ENCODE results near the gene UBXN11.

Gene UBXN11

DNA sequence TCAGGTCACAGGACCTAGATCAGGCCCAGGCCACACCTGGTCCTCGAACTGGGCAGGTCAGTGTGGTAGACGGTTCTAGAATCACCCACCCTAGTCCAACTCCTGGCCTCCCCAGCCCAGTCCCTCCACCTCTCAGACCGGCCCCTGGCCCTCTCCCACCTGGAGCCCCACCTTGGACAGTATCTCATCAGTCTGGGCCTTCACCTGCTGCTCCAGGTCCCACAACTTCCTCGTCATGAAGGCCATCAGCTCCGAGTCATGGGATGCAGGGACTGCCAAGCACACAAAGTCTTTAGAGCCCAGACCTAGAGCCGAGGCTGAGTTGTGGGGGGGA, 8.7 kb downstream of the UBXN11 start:
- TF ChIP-seq GATA3 (IDR thresholded peaks at IDR 0.05; ENCODE audit: low read depth, low read length) (no peak), GATA2 (IDR thresholded peaks at IDR 0.05; ENCODE audit: low read depth, low read length) (no peak)

DNA sequence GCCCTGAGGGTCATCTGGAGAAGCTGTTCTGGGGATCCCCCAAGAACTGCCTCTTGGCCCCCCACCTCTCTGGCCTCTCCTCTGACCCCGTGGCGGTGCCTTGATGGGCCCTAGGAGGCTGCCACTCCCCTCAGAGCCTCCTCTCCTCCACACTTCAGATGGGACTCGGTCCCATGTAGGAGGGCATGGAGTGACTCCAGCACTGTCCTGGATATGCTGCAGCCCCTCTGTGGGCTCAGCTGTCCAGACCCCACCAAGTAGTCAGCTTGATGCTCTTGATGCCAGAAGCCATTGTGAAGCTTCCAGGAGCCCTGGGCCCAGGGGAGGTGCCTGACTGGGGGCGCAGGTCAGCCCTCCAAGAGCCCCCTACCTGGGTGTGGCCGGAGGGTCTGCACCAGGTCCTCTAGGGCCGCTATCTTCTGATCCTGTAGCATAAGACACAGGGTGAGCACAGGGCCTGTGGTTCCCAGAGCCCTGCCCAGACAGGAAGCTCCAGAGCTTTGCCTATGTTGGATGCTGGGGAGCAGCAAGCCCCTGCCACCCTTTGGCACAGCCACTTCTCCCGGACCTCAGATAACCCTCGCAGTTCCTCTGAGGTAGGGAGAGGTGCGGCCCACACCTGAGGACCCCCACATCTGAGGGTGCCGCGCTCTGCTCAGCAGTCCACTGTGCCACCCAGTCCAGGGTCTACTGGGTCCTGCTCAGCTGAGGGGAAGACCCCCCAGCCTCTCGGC, 9.2 kb downstream of the UBXN11 start:
- TF ChIP-seq GATA2 (IDR thresholded peaks at IDR 0.05; ENCODE audit: low read depth, low read length) (no peak), GATA3 (IDR thresholded peaks at IDR 0.05; ENCODE audit: low read depth, low read length) (no peak)

DNA sequence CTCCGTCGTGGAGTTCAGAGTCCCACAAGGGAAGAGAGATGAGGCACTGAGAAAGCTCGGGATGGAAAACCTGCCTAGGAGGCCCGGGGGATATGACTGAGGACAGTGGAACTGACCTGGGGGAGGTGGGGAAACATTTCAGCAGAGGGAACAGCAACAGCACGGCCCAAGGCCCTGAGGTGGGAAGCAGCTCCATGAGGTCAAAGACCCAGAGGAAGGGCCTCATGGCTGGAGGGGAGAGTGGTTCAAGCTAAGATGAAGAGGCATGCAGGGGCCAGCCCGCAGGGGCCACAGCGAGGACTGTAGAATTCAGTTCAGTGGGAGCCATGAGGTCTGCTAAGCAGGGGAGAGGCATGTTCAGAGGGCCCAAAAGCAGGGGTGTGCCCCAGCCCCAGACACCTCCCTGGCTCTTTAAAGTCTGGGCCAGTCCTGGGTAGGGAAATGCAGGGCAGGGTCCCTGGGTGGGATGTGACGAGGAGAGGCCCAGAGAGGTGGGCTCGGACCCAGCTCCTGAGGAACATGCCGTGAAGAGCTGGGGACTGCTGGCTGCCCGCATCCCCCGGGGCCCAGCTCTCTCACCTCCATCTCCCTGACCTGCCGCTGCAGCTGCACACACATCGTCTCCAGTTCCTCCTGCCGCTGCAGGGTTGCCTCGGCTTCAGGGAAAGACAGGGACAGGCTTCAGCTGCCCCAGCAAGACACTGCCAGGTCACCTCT, 9.9 kb downstream of the UBXN11 start:
- TF ChIP-seq GATA2 (IDR thresholded peaks at IDR 0.05; ENCODE audit: low read depth, low read length) (no peak), GATA3 (IDR thresholded peaks at IDR 0.05; ENCODE audit: low read depth, low read length) (no peak)

DNA sequence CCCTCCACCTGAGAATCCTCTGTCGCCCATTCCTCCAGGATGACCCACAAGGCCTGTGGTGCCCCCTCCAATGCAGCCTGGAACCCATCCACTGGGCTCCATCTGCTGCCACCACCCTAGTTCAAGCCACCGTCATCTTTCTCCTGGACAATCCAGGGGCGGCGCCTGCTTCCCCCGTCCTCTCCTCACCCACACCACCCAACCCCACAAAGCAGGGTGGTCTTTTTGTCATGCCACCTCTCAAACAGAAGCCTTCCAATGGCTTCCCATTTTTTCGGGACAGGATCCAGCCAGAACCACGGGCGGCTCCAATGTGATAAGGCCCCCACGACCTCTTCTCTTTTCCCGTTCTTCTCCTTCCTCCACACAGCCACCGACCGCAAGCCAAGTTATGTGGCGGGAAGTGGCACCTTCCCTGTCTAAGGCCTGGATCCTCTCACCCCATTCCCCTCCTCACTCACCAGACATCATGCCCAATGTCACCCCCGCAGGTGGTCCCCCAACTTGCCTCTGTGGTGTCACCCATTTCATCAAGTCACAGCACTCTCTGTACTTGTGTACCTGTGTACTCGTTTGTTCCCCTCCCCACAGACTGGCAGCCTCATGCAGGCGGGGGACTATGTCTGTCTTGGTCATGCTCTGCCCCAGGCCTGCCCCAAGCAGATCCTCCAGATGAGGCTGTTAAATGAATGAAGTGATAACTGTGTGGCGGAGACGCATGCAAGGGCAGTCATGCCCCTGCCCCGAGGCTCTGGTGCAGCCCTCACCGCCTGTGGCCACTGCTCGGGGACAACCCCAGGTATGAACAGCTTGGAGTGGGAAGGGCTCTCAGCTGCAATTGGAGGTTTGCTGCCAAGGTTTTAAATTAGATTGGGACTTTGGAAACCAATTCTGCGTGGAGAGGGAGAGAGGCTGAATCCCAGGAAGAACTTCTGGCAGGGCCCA, 11.0 kb downstream of the UBXN11 start:
- no peak for TF ChIP-seq GATA2 (IDR thresholded peaks at IDR 0.05; ENCODE audit: low read depth, low read length)
- TF ChIP-seq GATA3 (IDR thresholded peaks at IDR 0.05; ENCODE audit: low read depth, low read length), result no peak

GRCh38 chr1:26293911-26294463, 12.4 kb downstream of the UBXN11 start:
- TF ChIP-seq GATA2 (IDR thresholded peaks at IDR 0.05; ENCODE audit: low read depth, low read length) (no peak), GATA3 (IDR thresholded peaks at IDR 0.05; ENCODE audit: low read depth, low read length) (no peak)

DNA sequence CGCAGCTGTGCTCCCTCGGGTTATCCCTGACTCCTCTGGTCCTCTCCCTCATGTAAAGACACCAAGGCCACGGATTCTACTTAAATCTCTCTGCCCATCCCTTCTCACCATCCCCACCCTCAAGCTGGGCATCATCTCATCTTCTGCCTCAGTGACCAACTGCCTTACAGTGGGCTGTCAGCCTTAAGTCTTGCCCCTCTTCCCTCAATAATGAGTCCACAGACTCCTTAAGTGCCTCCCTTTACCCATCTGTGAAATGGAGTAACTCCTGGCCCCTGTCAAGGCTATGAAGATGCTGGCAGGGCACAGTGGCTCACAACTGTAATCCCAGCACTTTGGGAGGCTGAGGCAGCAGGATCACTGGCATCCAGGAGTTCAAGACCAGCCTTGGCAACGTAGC, 14.5 kb downstream of the UBXN11 start:
- TF ChIP-seq GATA2 (IDR thresholded peaks at IDR 0.05; ENCODE audit: low read depth, low read length), result no peak
- no peak for TF ChIP-seq GATA3 (IDR thresholded peaks at IDR 0.05; ENCODE audit: low read depth, low read length)

DNA sequence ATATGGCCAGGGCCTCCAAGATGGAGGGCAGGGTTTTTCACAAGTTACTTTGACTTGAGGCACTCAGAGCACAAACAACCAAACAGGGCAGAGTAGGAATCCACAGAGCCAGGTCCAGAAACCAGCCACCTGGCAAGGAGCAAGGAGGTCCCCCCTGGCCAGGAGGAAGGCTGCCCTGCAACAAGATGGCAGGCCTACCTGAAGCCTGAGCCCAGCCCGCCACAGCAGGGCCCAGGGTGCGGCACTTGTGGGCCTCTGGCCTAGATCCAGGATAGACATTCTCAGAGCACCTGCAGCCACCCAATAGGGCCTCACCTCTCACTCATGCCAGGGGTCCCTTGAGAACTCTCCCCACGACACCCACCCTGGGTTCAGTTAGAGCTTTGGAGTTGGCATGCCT, 15.0 kb downstream of the UBXN11 start:
- TF ChIP-seq GATA3 (IDR thresholded peaks at IDR 0.05; ENCODE audit: low read depth, low read length) (no peak), GATA2 (IDR thresholded peaks at IDR 0.05; ENCODE audit: low read depth, low read length) (no peak)

- no peak for TF ChIP-seq GATA2 (IDR thresholded peaks at IDR 0.05; ENCODE audit: low read depth, low read length)
- TF ChIP-seq GATA3 (IDR thresholded peaks at IDR 0.05; ENCODE audit: low read depth, low read length), result no peak
Measured at GRCh38 chr1:26290882-26291261, 15.6 kb downstream of the UBXN11 start.

DNA sequence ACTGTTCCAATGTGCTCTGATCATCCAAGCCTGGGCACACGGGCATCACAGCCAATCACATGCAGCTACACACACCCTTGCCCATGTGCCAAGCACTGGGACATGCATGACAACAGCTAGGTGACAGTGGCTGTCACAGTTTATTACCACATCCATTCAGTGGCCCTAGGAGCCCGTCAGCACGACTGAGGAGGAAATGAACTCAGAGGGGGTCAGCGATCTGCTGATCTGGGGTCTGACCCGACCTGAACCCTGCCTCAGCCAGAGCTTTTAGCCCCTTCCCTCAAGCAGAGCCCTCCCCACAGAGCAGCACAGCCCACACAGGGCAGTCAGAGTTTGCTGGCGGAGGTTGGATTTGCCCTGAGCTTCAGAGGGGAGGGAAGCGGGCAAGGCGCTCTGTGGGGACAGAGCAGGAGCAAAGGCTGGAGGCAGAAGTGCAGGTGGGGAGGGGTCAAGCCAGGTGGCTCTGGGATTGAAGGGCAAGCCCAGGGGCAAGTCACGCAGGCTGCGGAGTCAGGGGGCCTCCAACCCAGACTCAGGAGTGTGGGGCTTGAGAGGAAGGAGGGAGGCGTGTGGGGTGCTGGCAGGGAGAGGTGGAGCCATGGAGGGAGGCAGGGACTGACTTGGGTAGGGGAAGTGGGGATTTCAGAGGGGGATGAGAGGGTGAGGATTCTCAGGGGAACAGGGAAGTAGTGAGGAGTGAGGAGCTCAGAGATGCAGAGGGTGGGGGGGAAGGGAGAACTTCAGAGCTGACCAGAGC, 16.1 kb downstream of the UBXN11 start:
- TF ChIP-seq GATA2 (IDR thresholded peaks at IDR 0.05; ENCODE audit: low read depth, low read length), result no peak
- TF ChIP-seq GATA3 (IDR thresholded peaks at IDR 0.05; ENCODE audit: low read depth, low read length), result no peak

GRCh38 chr1:26289158-26290059, 17.0 kb downstream of the UBXN11 start:
- no peak for TF ChIP-seq GATA2 (IDR thresholded peaks at IDR 0.05; ENCODE audit: low read depth, low read length)
- no peak for TF ChIP-seq GATA3 (IDR thresholded peaks at IDR 0.05; ENCODE audit: low read depth, low read length)

DNA sequence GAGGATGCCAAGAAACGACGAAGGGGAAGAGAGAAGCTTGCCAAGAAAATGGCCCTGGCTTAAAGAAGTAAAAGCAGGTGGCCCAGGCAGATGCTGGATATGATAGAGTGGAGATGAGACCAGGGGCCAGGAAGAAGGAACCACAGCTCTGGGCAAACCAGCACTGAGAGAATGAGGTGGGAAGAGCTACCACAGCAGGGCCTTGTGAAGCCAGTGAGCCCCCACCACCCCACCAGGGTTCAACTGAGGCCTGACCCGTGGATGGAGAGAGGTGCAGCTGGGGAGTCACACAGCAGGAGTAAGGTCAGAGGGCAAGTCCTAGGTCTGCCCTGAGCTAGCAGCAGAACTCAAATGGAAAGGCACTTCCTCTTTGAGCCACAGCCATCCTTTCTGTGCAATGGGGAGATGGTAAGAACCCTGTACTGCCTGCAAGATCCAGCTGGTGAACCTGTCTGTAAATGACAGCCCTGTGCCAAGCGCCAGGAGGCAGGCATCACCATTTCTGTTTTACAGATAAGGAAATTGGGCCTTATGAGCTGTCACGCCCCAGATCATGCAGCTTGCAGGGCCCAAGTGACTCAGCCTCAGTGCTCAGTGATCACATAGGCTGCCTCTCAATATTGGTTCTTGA, 18.0 kb downstream of the UBXN11 start:
- TF ChIP-seq GATA3 (IDR thresholded peaks at IDR 0.05; ENCODE audit: low read depth, low read length) (no peak), GATA2 (IDR thresholded peaks at IDR 0.05; ENCODE audit: low read depth, low read length) (no peak)

DNA sequence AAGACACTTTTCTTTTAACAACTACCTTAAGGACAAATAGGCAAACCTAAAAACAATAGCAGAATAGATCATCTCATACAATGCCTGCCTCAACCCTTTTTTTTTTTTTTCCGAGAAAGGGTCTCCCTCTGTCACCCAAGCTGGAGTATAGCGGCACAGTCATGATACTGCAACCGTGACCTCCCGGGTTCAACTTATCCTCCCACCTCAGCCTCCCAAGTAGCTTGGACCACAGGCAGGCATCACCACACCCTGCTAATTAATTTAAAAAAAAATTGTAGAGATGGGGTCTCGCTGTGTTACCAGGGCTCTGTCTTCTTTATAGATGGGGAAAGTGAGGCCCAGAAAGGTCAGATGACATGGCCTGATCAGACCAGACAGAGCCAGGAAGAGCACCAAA, 18.6 kb downstream of the UBXN11 start:
- no peak for TF ChIP-seq GATA3 (IDR thresholded peaks at IDR 0.05; ENCODE audit: low read depth, low read length)
